WTC11 (cell line): ENCODE measurements around the gene ZDHHC11. TPM values are rescaled to one million over a fixed set of nuclear protein-coding genes. Genes with fewer than 3 reads are reported as not detected.

Experiments used
- ATAC-seq: fragments of 200-7000 bp; cut with Tn5 transposase; 2 replicates; pipeline ENCODE4 v1.10.0; 2021; ENCODE audit warnings: mild to moderate bottlenecking, moderate library complexity
- CTCF ChIA-PET: fragments of 300-600 bp; sonication (Branson Sonifier 250); formaldehyde crosslinking; loops from one replicate; lab custom pipeline; 2021; ENCODE audit warnings: antibody characterized with exemption; lab: Charles Lee
- POLR2A ChIA-PET: fragments of 350-600 bp; sonication (Branson Sonifier 250); formaldehyde crosslinking; loops from one replicate; lab custom pipeline; 2021; ENCODE audit warnings: antibody characterized with exemption; lab: Charles Lee
- DNase-seq: peaks from one replicate; pipeline ENCODE4 v3.0.0; 2021; ENCODE audit warnings: low spot score
- H3K27ac Mint-ChIP-seq: 2 replicates; pipeline ENCODE4 v1.8.0; 2021; ENCODE audit warnings: mixed read lengths
- H3K27me3 Mint-ChIP-seq: 2 replicates; pipeline ENCODE4 v1.8.0; 2021; ENCODE audit warnings: low read depth, mild to moderate bottlenecking, moderate library complexity, mixed read lengths
- H3K36me3 Mint-ChIP-seq: 2 replicates; pipeline ENCODE4 v1.8.0; 2021; ENCODE audit warnings: mixed read lengths
- H3K4me1 Mint-ChIP-seq: 2 replicates; pipeline ENCODE4 v1.8.0; 2022; ENCODE audit warnings: mixed read lengths
- H3K4me3 Mint-ChIP-seq: 2 replicates; pipeline ENCODE4 v1.8.0; 2021; ENCODE audit warnings: mild to moderate bottlenecking, moderate library complexity, mixed read lengths
- H3K9me3 Mint-ChIP-seq: 2 replicates; pipeline ENCODE4 v1.8.0; 2021; ENCODE audit warnings: mixed read lengths
- ATF3 ChIP-seq: sonication (generic); formaldehyde crosslinking; conservative IDR thresholded peaks from 2 replicates; pipeline ENCODE4 v1.8.1; 2022; ENCODE audit warnings: mild to moderate bottlenecking, missing genetic modification reagents
- CTCF ChIP-seq: fragments of 200-600 bp; IDR thresholded peaks from 2 replicates; pipeline ENCODE4 v1.8.0; 2022; ENCODE audit warnings: antibody characterized with exemption
- E2F1 ChIP-seq: sonication (generic); formaldehyde crosslinking; IDR thresholded peaks from 2 replicates; pipeline ENCODE4 v1.8.0; 2022; ENCODE audit warnings: mild to moderate bottlenecking, missing genetic modification reagents
- ELF4 ChIP-seq: sonication (generic); formaldehyde crosslinking; IDR thresholded peaks from 2 replicates; pipeline ENCODE4 v1.8.1; 2022; ENCODE audit warnings: low read depth, mild to moderate bottlenecking, moderate library complexity, missing genetic modification reagents
- EMX1 ChIP-seq: fragments of 250-450 bp; sonication (Bioruptor Pico); IDR thresholded peaks from 2 replicates; pipeline ENCODE4 v1.8.0; 2021; ENCODE audit warnings: mild to moderate bottlenecking
- ESRRA ChIP-seq: sonication (generic); formaldehyde crosslinking; IDR thresholded peaks from 2 replicates; pipeline ENCODE4 v1.8.1; 2022; ENCODE audit warnings: mild to moderate bottlenecking, missing genetic modification reagents, borderline replicate concordance
- ETV6 ChIP-seq: sonication (generic); formaldehyde crosslinking; IDR thresholded peaks from 2 replicates; pipeline ENCODE4 v1.8.1; 2022; ENCODE audit warnings: mild to moderate bottlenecking, missing genetic modification reagents
- FOXJ3 ChIP-seq: sonication (generic); formaldehyde crosslinking; IDR thresholded peaks from 2 replicates; pipeline ENCODE4 v1.9.0; 2021; ENCODE audit warnings: missing genetic modification reagents, mild to moderate bottlenecking, borderline replicate concordance
- GABPB1 ChIP-seq: sonication (generic); formaldehyde crosslinking; IDR thresholded peaks from 2 replicates; pipeline ENCODE4 v1.8.1; 2023; ENCODE audit warnings: mild to moderate bottlenecking, missing genetic modification reagents
- GTF2I ChIP-seq: fragments of 250-450 bp; sonication (Bioruptor Pico); conservative IDR thresholded peaks from 2 replicates; pipeline ENCODE4 v1.4.0; 2021; ENCODE audit warnings: mild to moderate bottlenecking
- HMGA2 ChIP-seq: fragments of 250-450 bp; sonication (Bioruptor Pico); IDR thresholded peaks from 2 replicates; pipeline ENCODE4 v1.4.0; 2021; ENCODE audit warnings: mild to moderate bottlenecking, moderate library complexity
- JUN ChIP-seq: sonication (generic); formaldehyde crosslinking; IDR thresholded peaks from 2 replicates; pipeline ENCODE4 v1.8.0; 2023; ENCODE audit warnings: mild to moderate bottlenecking, missing genetic modification reagents
- KAT7 ChIP-seq: sonication (generic); formaldehyde crosslinking; IDR thresholded peaks from 2 replicates; pipeline ENCODE4 v1.8.1; 2023; ENCODE audit warnings: missing genetic modification reagents, mild to moderate bottlenecking, borderline replicate concordance
- MAX ChIP-seq: sonication (generic); formaldehyde crosslinking; IDR thresholded peaks from 2 replicates; pipeline ENCODE4 v1.8.0; 2022; ENCODE audit warnings: mild to moderate bottlenecking, missing genetic modification reagents
- MXD4 ChIP-seq: fragments of 250-450 bp; sonication (Bioruptor Pico); IDR thresholded peaks from 2 replicates; pipeline ENCODE4 v1.8.0; 2021; ENCODE audit warnings: mild to moderate bottlenecking, moderate library complexity, borderline replicate concordance
- OVOL2 ChIP-seq: fragments of 250-450 bp; sonication (Bioruptor Pico); IDR thresholded peaks from 2 replicates; pipeline ENCODE4 v1.9.0; 2021; ENCODE audit warnings: mild to moderate bottlenecking, borderline replicate concordance
- RORB ChIP-seq: fragments of 250-450 bp; sonication (Bioruptor Pico); IDR thresholded peaks from 2 replicates; pipeline ENCODE4 v1.9.0; 2021; ENCODE audit warnings: mild to moderate bottlenecking
- SMAD4 ChIP-seq: sonication (generic); formaldehyde crosslinking; IDR thresholded peaks from 2 replicates; pipeline ENCODE4 v1.8.0; 2022; ENCODE audit warnings: mild to moderate bottlenecking, missing genetic modification reagents
- SOX15 ChIP-seq: fragments of 250-450 bp; sonication (Bioruptor Pico); IDR thresholded peaks from 2 replicates; pipeline ENCODE4 v1.9.0; 2021; ENCODE audit warnings: mild to moderate bottlenecking
- SP1 ChIP-seq: sonication (generic); formaldehyde crosslinking; conservative IDR thresholded peaks from 2 replicates; pipeline ENCODE4 v1.8.1; 2022; ENCODE audit warnings: missing genetic modification reagents
- TCF7 ChIP-seq: sonication (generic); formaldehyde crosslinking; IDR thresholded peaks from 2 replicates; pipeline ENCODE4 v1.8.0; 2022; ENCODE audit warnings: mild to moderate bottlenecking, low read depth, missing genetic modification reagents, moderate library complexity
- ZNF219 ChIP-seq: sonication (generic); formaldehyde crosslinking; IDR thresholded peaks from 2 replicates; pipeline ENCODE4 v1.8.0; 2023; ENCODE audit warnings: missing genetic modification reagents, mild to moderate bottlenecking, borderline replicate concordance
- ZNF671 ChIP-seq: fragments of 250-450 bp; sonication (Bioruptor Pico); IDR thresholded peaks from 2 replicates; pipeline ENCODE4 v1.8.0; 2021; ENCODE audit warnings: mild to moderate bottlenecking
- total RNA-seq: library from RNA; stranded (reverse); gene quantifications from 3 replicates; pipeline ENCODE4 v1.2.3, GENCODE V29; 2021
- TF ChIP-seq, protein P1 (sequence below): sonication (generic); formaldehyde crosslinking; IDR thresholded peaks from 2 replicates; pipeline ENCODE4 v1.8.0; 2022; ENCODE audit warnings: mild to moderate bottlenecking, missing genetic modification reagents

The ZDHHC11 gene
- total RNA-seq, 1 experiment from 2014 or later = 21.4 TPM

DNA sequence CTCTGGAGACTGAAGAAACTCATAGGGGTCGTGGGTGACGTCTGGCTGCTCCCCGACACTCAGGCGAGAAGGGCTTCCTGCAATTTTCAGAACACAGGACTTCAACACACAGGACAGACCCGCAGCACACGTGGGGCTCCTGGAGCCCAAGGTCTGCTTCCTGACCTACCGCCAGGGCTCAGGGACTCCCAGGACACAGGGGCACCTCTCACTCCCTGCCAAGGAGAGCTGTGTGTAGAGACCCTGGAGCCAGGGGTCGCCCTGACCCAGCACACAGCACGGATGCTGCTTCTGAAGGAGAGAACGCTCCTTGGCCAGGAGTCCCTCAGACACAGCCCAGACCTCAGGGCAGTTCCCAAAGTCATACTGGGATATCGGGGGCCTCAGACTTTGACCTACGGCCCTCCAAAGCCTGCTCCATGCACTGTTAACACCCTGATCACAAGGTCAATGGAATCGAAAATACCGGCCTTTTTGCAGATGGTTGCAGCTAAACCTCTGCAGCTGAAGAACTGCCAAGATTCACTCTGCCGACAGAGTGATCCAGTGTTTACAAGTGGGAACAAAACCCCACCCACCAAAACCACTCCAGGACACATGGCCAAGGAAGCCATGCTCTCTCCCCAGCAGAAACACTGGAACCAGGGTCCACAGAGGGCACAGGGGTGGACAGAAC is 13.8 kb upstream of the ZDHHC11 start:
- ATAC-seq = no peak
- peaks cover 46% of the 10 kb centered on the region for H3K36me3 Mint-ChIP-seq

DNA sequence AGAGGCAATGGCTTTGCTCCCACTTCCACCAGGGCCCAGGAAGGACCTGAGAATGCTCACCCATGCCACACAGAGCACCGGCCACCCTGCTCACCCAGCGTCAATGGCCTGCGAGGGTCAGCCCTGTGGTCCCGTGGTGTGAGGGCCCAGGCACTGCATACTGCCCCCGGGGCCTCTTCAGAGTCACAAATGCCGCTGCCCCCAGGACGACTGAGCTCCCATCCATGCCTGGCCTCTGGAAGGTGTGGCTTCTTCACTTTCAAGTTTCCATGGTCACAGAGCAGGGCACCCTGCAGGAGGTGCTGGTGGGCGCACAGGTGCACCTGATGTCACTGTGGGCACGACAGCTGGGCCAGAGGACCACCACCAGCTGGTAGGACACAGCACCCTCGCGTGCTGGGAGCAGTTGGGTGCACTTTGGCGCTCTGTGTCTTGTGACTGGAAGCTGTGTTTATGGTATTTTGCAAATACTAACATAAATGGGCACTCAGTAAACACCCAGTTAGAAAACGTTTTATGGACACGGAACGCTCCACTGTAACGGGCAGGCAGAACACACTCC is 12.5 kb upstream of the ZDHHC11 start:
- no peaks in the 10 kb centered on the region for H3K27me3 Mint-ChIP-seq
- no peaks in the 10 kb centered on the region for H3K9me3 Mint-ChIP-seq
- H3K4me3 Mint-ChIP-seq = no peak overlapping the region
- ChIA-PET POLR2A (no interaction called here), CTCF (no interaction called here)
- no peak for TF ChIP-seq TCF7 (CRISPR knock-in tag)
- peaks cover 35% of the 10 kb centered on the region for H3K36me3 Mint-ChIP-seq
- H3K27ac Mint-ChIP-seq = no peak overlapping the region
- DNase-seq (no peak), ATAC-seq (no peak)
- no peaks in the 10 kb centered on the region for H3K4me1 Mint-ChIP-seq

More for the DNA sequence above, 13.8 kb upstream of the ZDHHC11 start:
- no peak for DNase-seq
- Mint-ChIP-seq H3K27me3 (no peaks in the 10 kb centered on the region), H3K27ac (no peak overlapping the region), H3K4me1 (no peaks in the 10 kb centered on the region), H3K9me3 (no peaks in the 10 kb centered on the region), H3K4me3 (no peak overlapping the region)
- ChIA-PET CTCF (no interaction called here), POLR2A (no interaction called here)
- TF ChIP-seq ZNF671 (CRISPR knock-in tag) (no peak), KAT7 (CRISPR knock-in tag) (no peak), ETV6 (CRISPR knock-in tag) (no peak), ELF4 (CRISPR knock-in tag) (no peak), E2F1 (CRISPR knock-in tag) (no peak), JUN (CRISPR knock-in tag) (no peak), ZNF219 (CRISPR knock-in tag) (no peak), HMGA2 (CRISPR knock-in tag) (no peak), EMX1 (CRISPR knock-in tag) (no peak), RORB (CRISPR knock-in tag) (no peak)

DNA sequence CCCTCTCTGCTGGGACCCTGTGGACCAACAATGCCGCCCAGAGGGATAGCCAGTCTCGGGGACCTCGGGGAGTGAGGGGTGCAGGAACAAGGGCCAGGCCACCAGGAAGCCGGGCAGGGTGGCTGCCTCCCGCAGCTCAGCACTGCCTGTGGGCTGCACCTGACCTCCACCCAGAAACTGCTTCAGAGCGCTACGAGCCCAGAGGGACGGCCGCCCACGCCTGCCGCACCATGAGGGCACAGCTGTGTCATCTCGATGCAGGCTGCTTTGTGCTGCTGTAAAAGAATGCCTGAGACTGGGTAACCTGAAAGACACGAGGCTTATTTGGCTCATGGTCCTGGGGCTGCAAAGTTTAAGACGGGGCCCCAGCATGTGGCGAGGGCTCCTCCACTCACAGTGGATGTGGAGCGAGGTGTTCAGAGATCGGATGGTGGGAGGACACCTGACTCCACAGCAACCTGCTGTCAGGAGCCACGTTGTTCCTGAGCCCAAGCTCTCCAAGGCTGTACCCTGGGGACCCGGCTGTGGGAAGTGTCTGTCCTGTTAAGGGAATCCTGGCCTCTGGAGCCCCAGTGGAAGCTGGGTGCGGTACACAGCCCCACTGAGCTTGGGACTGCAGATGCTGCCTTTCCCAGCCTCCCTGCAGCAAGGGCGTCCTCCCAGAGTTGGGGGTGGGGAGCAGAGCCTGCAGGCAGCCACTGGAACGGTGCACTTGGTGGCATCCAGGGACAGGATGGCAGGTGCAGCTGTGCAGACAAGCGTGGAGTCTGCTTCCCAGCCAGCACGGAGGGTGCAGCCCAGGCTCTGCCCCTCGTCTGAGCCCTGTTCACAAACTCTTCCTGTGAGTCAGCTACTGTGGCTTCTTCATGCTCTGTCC is 11.8 kb upstream of the ZDHHC11 start:
- POLR2A ChIA-PET = no interaction called here
- Mint-ChIP-seq H3K4me1 (no peaks in the 10 kb centered on the region), H3K27ac (no peak overlapping the region), H3K36me3 (peaks cover 29% of the 10 kb centered on the region), H3K27me3 (no peaks in the 10 kb centered on the region), H3K9me3 (no peaks in the 10 kb centered on the region), H3K4me3 (no peak overlapping the region)
- DNase-seq (no peak), ATAC-seq (no peak)
- TF ChIP-seq CTCF = no peak
- TF ChIP-seq MAX = no peak
- no peak for TF ChIP-seq FOXJ3 (CRISPR knock-in tag)
- no peak for TF ChIP-seq GABPB1 (CRISPR knock-in tag)
- no peak for TF ChIP-seq ETV6 (CRISPR knock-in tag)
- no peak for TF ChIP-seq OVOL2
- no peak for TF ChIP-seq ATF3
- TF ChIP-seq ESRRA (CRISPR knock-in tag) = no peak
- TF ChIP-seq RORB (CRISPR knock-in tag) = no peak
- TF ChIP-seq, protein P1, sequence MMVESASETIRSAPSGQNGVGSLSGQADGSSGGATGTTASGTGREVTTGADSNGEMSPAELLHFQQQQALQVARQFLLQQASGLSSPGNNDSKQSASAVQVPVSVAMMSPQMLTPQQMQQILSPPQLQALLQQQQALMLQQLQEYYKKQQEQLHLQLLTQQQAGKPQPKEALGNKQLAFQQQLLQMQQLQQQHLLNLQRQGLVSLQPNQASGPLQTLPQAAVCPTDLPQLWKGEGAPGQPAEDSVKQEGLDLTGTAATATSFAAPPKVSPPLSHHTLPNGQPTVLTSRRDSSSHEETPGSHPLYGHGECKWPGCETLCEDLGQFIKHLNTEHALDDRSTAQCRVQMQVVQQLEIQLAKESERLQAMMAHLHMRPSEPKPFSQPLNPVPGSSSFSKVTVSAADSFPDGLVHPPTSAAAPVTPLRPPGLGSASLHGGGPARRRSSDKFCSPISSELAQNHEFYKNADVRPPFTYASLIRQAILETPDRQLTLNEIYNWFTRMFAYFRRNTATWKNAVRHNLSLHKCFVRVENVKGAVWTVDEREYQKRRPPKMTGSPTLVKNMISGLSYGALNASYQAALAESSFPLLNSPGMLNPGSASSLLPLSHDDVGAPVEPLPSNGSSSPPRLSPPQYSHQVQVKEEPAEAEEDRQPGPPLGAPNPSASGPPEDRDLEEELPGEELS = no peak
- TF ChIP-seq SP1 = no peak
- TF ChIP-seq SOX15 = no peak
- no peak for TF ChIP-seq MXD4
- TF ChIP-seq SMAD4 (CRISPR knock-in tag) = no peak
- no peak for TF ChIP-seq GTF2I (CRISPR knock-in tag)
- CTCF ChIA-PET = no interaction called here
